Gastroesophageal sphincter (tissue), 3 donors: ENCODE measurements around the gene ZSCAN21.

Source experiments
- CTCF ChIP-seq, 4 experiments: fragments of 200-600 bp in 2 of 4; fragments of 450-650 bp in 2 of 4; sonication (generic) in 1 of 4; IDR thresholded peaks; one replicate each; pipeline ENCODE4 v1.5.1; 2017 to 2019; ENCODE audit warnings: antibody characterized with exemption in 4 of 4, mild to moderate bottlenecking in 2 of 4, moderate library complexity in 2 of 4
- EP300 ChIP-seq: sonication (generic); formaldehyde crosslinking; IDR thresholded peaks from one replicate; pipeline ENCODE4 v1.6.1; 2017; ENCODE audit warnings: antibody characterized with exemption, mild to moderate bottlenecking
- POLR2A ChIP-seq, 2 donors: fragments of 450-650 bp; IDR thresholded peaks; one replicate each; pipeline ENCODE4 v1.6.1; 2017; ENCODE audit warnings: antibody characterized with exemption in 2 of 2, mild to moderate bottlenecking in 2 of 2, moderate library complexity in 1 of 2
- POLR2AphosphoS5 ChIP-seq: sonication (generic); formaldehyde crosslinking; IDR thresholded peaks from one replicate; pipeline ENCODE4 v1.6.1; 2017; ENCODE audit warnings: antibody characterized with exemption

- TF ChIP-seq CTCF (IDR thresholded peaks at IDR 0.05) (no peak), EP300 (no peak), POLR2A (IDR thresholded peaks at IDR 0.05) (no peak), POLR2AphosphoS5 (no peak)
Observed at GRCh38 chr7:100019908-100020307, 29.7 kb upstream of the ZSCAN21 start.
